Inflammatory macrophage treated with lipopolysaccharide for 1 hour (primary cell): Measurements from ENCODE around the gene NFIA.

Source experiments
- DNase-seq, 2 donors: peaks; one replicate each; pipeline ENCODE4 v3.0.0-alpha.2; 2020 to 2022

The NFIA gene

GRCh38 chr1:61187352-61188086, 105.2 kb downstream of the NFIA start:
- no peak for DNase-seq

- no peak for DNase-seq
Observed at GRCh38 chr1:61190153-61190552, 107.8 kb downstream of the NFIA start.

- DNase-seq: no peak
Observed at GRCh38 chr1:61190618-61191432, 108.5 kb downstream of the NFIA start.

- no peak for DNase-seq
Observed at GRCh38 chr1:61191433-61191720, 109.0 kb downstream of the NFIA start.

- no peak for DNase-seq
Observed at GRCh38 chr1:61192663-61193330, 110.4 kb downstream of the NFIA start.

- DNase-seq: no peak
Observed at GRCh38 chr1:61193808-61194207, 111.4 kb downstream of the NFIA start.

GRCh38 chr1:61198554-61198953, 116.2 kb downstream of the NFIA start:
- no peak for DNase-seq

- no peak for DNase-seq
Observed at GRCh38 chr1:61201035-61201434, 118.7 kb downstream of the NFIA start.

GRCh38 chr1:61202854-61203598, 120.7 kb downstream of the NFIA start:
- DNase-seq: no peak

- DNase-seq: no peak
Observed at GRCh38 chr1:61204528-61204927, 122.2 kb downstream of the NFIA start.

GRCh38 chr1:61207416-61207815, 125.1 kb downstream of the NFIA start:
- DNase-seq: no peak

- DNase-seq: no peak
Observed at GRCh38 chr1:61208172-61208571, 125.8 kb downstream of the NFIA start.

GRCh38 chr1:61208831-61209230, 126.5 kb downstream of the NFIA start:
- DNase-seq: no peak

- DNase-seq: no peak
Observed at GRCh38 chr1:61210435-61211154, 128.2 kb downstream of the NFIA start.

- DNase-seq: no peak
Observed at GRCh38 chr1:61213245-61214011, 131.1 kb downstream of the NFIA start.

GRCh38 chr1:61215119-61215518, 132.8 kb downstream of the NFIA start:
- no peak for DNase-seq

- no peak for DNase-seq
Observed at GRCh38 chr1:61215676-61216289, 133.4 kb downstream of the NFIA start.

GRCh38 chr1:61220536-61220935, 138.2 kb downstream of the NFIA start:
- DNase-seq: no peak

GRCh38 chr1:61221642-61222041, 139.3 kb downstream of the NFIA start:
- peak in 1 of 2 donors; percentile 10 for DNase-seq

- DNase-seq: no peak
Observed at GRCh38 chr1:61222240-61222639, 139.9 kb downstream of the NFIA start.

- DNase-seq: no peak
Observed at GRCh38 chr1:61223140-61223539, 140.8 kb downstream of the NFIA start.
